Ascending aorta (tissue), 2 donors: ENCODE data around the gene CA6. TPM values are rescaled to one million over a fixed set of nuclear protein-coding genes. Genes with fewer than 3 reads are reported as not detected.
A peak's percentile ranks its signal among the peaks of the same experiment; 100 is the strongest.
"Not testable (repeated sequence)": the region's sequence is repeated elsewhere in the genome, so short reads cannot be mapped to it uniquely, and the experiment has no call there.

Experiments used
- DNase-seq, 2 donors: peaks; one replicate each; pipeline ENCODE4 v3.0.0-alpha.2; 2019; ENCODE audit warnings: low spot score in 2 of 2
- H3K27ac ChIP-seq, 2 donors: fragments of 200-600 bp; sonication (generic); one replicate each; pipeline ENCODE4 v1.5.1; 2016 to 2017; ENCODE audit warnings: mild to moderate bottlenecking in 1 of 2
- H3K27me3 ChIP-seq: fragments of 200-600 bp; sonication (generic); one replicate; pipeline ENCODE4 v1.5.1; 2017
- H3K36me3 ChIP-seq, 2 donors: fragments of 200-600 bp; sonication (generic); one replicate each; pipeline ENCODE4 v1.5.1; 2016
- H3K4me1 ChIP-seq, 2 donors: fragments of 200-600 bp; sonication (generic); one replicate each; pipeline ENCODE4 v1.5.1; 2016 to 2017; ENCODE audit warnings: mild to moderate bottlenecking in 1 of 2
- H3K4me3 ChIP-seq, 2 donors: fragments of 200-600 bp; sonication (generic); one replicate each; pipeline ENCODE4 v1.5.1; 2016 to 2017; ENCODE audit warnings: mild to moderate bottlenecking in 1 of 2
- H3K9me3 ChIP-seq, 2 donors: fragments of 200-600 bp; sonication (generic); one replicate each; pipeline ENCODE4 v1.5.1; 2016
- intact Hi-C: fragments of 100-400 bp; cut with DNase I; formaldehyde crosslinking; loops from one replicate; pipeline ENCODE4 v1.15.1; 2023
- total RNA-seq: library from RNA; depleted of rRNA; stranded (reverse); fragments of >200 nt; gene quantifications from one replicate; pipeline ENCODE4 v1.1.0, GENCODE V29; 2016
- TF ChIP-seq, protein P1 (sequence below), 3 experiments: fragments of 200-600 bp in 2 of 3; fragments of 450-650 bp in 1 of 3; sonication (generic) in 2 of 3; IDR thresholded peaks; one replicate each; pipeline ENCODE4 v1.5.1; 2016 to 2019; ENCODE audit warnings: antibody characterized with exemption in 3 of 3, mild to moderate bottlenecking in 1 of 3, moderate library complexity in 1 of 3

Gene CA6
- total RNA-seq, result not detected

GRCh38 chr1:8945568-8945967 is at the start of gene CA6:
TSS of gene CA6 (plus strand) at chr1:8945868. CDS start at chr1:8945887, 19 bp downstream.
- no peaks in the 10 kb centered on the region for H3K36me3 ChIP-seq
- no peak within 1 kb of the TSS for H3K27ac ChIP-seq
- DNase-seq, result no peak

DNA sequence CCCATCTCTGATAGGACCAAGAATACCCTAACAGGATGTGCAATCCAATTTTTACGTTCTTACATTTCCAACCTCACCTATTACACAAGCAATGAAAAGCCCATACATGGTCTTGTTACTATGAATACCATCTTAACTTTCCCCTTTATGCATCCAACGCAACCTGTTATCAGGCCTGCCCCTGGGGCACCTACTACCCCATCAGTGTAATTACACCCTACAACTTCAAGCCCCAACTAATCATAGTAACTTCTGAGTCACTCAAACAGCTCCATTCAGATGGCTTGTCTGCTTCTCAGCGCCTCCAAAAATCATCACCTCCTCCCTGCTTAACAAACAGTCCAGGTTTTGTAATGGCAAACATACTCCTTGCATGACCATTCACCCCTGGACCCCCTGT is 48.9 kb upstream of the CA6 start:
- H3K9me3 ChIP-seq, intact Hi-C loops, DNase-seq, H3K27ac ChIP-seq, H3K4me3 ChIP-seq, H3K4me1 ChIP-seq, H3K27me3 ChIP-seq, H3K36me3 ChIP-seq: not testable (repeated sequence)

More at GRCh38 chr1:8945568-8945967, at the start of gene CA6:
- intact Hi-C loops, result no loop called here
- H3K9me3 ChIP-seq, result no peaks in the 10 kb centered on the region
- H3K4me3 ChIP-seq, result no peak within 1 kb of the TSS
- no peaks in the 10 kb centered on the region for H3K27me3 ChIP-seq
- no peaks in the 10 kb centered on the region for H3K4me1 ChIP-seq
- TF ChIP-seq, protein P1, sequence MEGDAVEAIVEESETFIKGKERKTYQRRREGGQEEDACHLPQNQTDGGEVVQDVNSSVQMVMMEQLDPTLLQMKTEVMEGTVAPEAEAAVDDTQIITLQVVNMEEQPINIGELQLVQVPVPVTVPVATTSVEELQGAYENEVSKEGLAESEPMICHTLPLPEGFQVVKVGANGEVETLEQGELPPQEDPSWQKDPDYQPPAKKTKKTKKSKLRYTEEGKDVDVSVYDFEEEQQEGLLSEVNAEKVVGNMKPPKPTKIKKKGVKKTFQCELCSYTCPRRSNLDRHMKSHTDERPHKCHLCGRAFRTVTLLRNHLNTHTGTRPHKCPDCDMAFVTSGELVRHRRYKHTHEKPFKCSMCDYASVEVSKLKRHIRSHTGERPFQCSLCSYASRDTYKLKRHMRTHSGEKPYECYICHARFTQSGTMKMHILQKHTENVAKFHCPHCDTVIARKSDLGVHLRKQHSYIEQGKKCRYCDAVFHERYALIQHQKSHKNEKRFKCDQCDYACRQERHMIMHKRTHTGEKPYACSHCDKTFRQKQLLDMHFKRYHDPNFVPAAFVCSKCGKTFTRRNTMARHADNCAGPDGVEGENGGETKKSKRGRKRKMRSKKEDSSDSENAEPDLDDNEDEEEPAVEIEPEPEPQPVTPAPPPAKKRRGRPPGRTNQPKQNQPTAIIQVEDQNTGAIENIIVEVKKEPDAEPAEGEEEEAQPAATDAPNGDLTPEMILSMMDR (IDR thresholded peaks at IDR 0.05), result no peak

DNA sequence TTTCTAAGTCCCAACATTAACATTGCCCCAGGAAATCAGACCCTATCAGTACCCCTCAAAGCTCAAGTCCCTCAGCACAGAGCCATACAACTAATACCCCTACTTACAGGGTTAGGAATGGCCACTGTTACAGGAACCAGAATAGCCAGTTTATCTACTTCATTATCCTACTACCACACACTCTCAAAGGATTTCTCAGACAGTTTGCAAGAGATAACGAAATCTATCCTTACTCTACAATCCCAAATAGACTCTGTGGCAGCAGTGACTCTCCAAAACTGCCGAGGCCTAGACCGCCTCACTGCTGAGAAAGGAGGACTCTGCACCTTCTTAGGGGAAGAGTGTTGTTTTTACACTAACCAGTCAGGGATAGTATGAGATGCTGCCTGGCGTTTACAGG is 48.2 kb upstream of the CA6 start:
- H3K4me3 ChIP-seq, intact Hi-C loops, H3K27me3 ChIP-seq, DNase-seq, H3K9me3 ChIP-seq, H3K36me3 ChIP-seq, H3K27ac ChIP-seq, H3K4me1 ChIP-seq: not testable (repeated sequence)

- DNase-seq, H3K27me3 ChIP-seq, H3K27ac ChIP-seq, intact Hi-C loops, H3K9me3 ChIP-seq, H3K36me3 ChIP-seq, H3K4me3 ChIP-seq: not testable (repeated sequence)
- H3K4me1 ChIP-seq, result peaks cover under 1 to 12% of the 10 kb centered on the region in 2 donors
These were observed 47.2 kb upstream of the CA6 start for GRCh38 chr1:8898418-8898817.

DNA sequence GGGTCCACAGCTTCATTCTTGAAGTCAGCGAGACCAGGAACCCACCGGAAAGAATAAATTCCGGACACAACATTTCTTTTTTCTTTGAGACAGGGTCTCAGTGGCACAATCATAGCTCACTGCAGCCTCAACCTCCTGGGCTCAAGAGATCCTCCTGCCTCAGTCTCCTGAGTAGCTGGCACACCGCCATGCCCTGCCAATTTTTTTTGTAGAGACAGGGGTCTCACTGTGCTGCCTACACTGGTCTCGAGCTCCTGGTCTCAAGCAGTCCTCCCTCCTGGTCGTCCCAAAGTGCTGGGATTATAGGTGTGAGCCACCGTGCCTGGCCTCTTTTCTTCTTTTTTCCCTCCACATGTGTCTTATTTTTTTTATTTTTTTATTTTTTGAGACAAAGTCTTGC is 46.6 kb upstream of the CA6 start:
- Histone ChIP-seq H3K9me3 (no peaks in the 10 kb centered on the region), H3K4me3 (no peak overlapping the region), H3K4me1 (peaks cover 5 to 16% of the 10 kb centered on the region in 2 donors), H3K27ac (peak overlapping the region in 1 of 2 donors; percentile 62), H3K36me3 (no peaks in the 10 kb centered on the region), H3K27me3 (no peaks in the 10 kb centered on the region)
- DNase-seq, result no peak
- TF ChIP-seq, protein P1 (IDR thresholded peaks at IDR 0.05), result no peak
- intact Hi-C loops, result no loop called here

DNA sequence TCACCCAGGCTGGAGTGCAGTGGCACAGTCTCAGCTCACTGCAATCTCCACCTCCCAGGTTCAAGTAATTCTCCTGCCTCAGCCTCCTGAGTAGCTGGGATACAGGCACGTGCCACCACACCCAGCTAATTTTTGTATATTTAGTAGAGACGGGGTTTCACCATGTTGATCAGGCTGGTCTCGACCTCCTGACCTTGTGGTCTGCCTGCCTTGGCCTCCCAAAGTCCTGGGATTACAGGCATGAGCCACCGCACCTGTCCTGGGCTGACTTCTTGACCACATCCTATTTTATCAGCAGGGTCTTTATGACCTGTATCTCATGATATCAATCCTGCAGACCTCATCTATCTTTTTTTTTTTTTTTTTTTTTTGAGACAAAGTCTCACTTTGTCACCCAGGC is 45.0 kb upstream of the CA6 start:
- H3K27me3 ChIP-seq, H3K36me3 ChIP-seq, H3K4me3 ChIP-seq, H3K9me3 ChIP-seq, intact Hi-C loops, DNase-seq: not testable (repeated sequence)
- Histone ChIP-seq H3K27ac (peak overlapping the region; percentile 52 to 62), H3K4me1 (peaks cover 9 to 33% of the 10 kb centered on the region in 2 donors)

- Histone ChIP-seq H3K9me3 (no peaks in the 10 kb centered on the region), H3K27ac (peak overlapping the region; percentile 83 to 93), H3K36me3 (no peaks in the 10 kb centered on the region), H3K27me3 (no peaks in the 10 kb centered on the region), H3K4me3 (no peak overlapping the region), H3K4me1 (peaks cover 9 to 34% of the 10 kb centered on the region in 2 donors)
- intact Hi-C loops, result no loop called here
- TF ChIP-seq, protein P1 (IDR thresholded peaks at IDR 0.05), result no peak
- no peak for DNase-seq
These were observed 42.9 kb upstream of the CA6 start for GRCh38 chr1:8902765-8903164.

DNA sequence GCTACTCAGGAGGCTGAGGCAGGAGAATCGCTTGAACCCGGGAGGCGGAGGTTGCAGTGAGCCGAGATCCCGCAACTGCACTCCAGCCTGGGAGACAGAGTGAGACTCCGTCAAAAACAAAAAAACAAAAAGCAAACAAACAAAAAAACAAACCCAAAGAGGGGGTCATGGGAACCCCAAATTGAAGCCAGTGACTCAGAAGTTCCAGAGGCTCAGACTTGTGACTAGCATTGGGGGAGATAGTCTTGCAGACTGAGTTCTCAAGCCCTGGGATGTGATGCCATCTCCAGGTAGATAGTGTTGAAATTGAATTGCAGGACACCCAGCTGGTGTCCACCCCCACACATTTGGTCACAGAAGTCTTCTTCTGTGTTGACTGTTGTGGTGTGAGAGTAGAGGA is 42.3 kb upstream of the CA6 start:
- no peaks in the 10 kb centered on the region for H3K27me3 ChIP-seq
- H3K9me3 ChIP-seq, result no peaks in the 10 kb centered on the region
- intact Hi-C loops, result no loop called here
- H3K4me3 ChIP-seq, result no peak overlapping the region
- H3K27ac ChIP-seq, result peak overlapping the region; percentile 83 to 93
- TF ChIP-seq, protein P1 (IDR thresholded peaks at IDR 0.05), result no peak
- DNase-seq, result no peak
- H3K36me3 ChIP-seq, result no peaks in the 10 kb centered on the region
- H3K4me1 ChIP-seq, result peaks cover 9 to 34% of the 10 kb centered on the region in 2 donors
